Fibroblast of lung (primary cell): ENCODE data around the gene NRP1. TPM values are rescaled to one million over a fixed set of nuclear protein-coding genes. Genes with fewer than 3 reads are reported as not detected.

ENCODE experiments used
- DNase-seq, 2 donors: peaks; one replicate each; pipeline versions ENCODE4 v3.0.0 to v3.0.0-alpha.2; 2010; ENCODE audit warnings: low read depth in 2 of 2
- H2AFZ ChIP-seq: 2 replicates; pipeline ENCODE4 v1.5.1; 2012; ENCODE audit warnings: low read length, control low read depth, inconsistent platforms
- H3K27ac ChIP-seq: 2 replicates; pipeline ENCODE4 v1.5.1; 2011; ENCODE audit warnings: low read length, control low read depth; ENCODE audit not compliant: insufficient read depth
- H3K27me3 ChIP-seq: 2 replicates; pipeline ENCODE4 v1.5.1; 2011; ENCODE audit warnings: mild to moderate bottlenecking, low read length; ENCODE audit not compliant: control insufficient read depth, insufficient read depth
- H3K36me3 ChIP-seq: 2 replicates; pipeline ENCODE4 v1.5.1; 2011; ENCODE audit warnings: low read length; ENCODE audit not compliant: control insufficient read depth, insufficient read depth
- H3K4me1 ChIP-seq: 2 replicates; pipeline ENCODE4 v1.5.1; 2011; ENCODE audit warnings: low read length; ENCODE audit not compliant: control insufficient read depth, insufficient read depth; ENCODE audit errors: extremely low read depth
- H3K4me2 ChIP-seq: 2 replicates; pipeline ENCODE4 v1.5.1; 2011; ENCODE audit warnings: low read length, control low read depth; ENCODE audit not compliant: insufficient read depth; ENCODE audit errors: extremely low read depth
- H3K4me3 ChIP-seq, 4 experiments: fragments of 200-600 bp in 1 of 4; sonication (generic) in 1 of 4; replicated peaks in 1 of 4; 2 replicates each; pipeline ENCODE4 v1.5.1; 2011 to 2016; ENCODE audit warnings: low read length in 4 of 4, low read depth in 3 of 4, mild to moderate bottlenecking in 3 of 4, control low read depth in 2 of 4, inconsistent platforms in 1 of 4, mixed read lengths in 1 of 4; ENCODE audit not compliant: insufficient read depth in 1 of 4; ENCODE audit errors: control extremely low read depth in 1 of 4
- H3K79me2 ChIP-seq: 2 replicates; pipeline ENCODE4 v1.5.1; 2012; ENCODE audit warnings: mild to moderate bottlenecking, low read length, inconsistent platforms; ENCODE audit not compliant: control insufficient read depth, insufficient read depth
- H3K9ac ChIP-seq: 2 replicates; pipeline ENCODE4 v1.5.1; 2011; ENCODE audit warnings: mild to moderate bottlenecking, low read length, control low read depth; ENCODE audit not compliant: insufficient read depth
- H3K9me3 ChIP-seq: 2 replicates; pipeline ENCODE4 v1.5.1; 2012; ENCODE audit warnings: low read depth, low read length; ENCODE audit not compliant: control insufficient read depth, insufficient read depth
- H4K20me1 ChIP-seq: 2 replicates; pipeline ENCODE4 v1.5.1; 2011; ENCODE audit warnings: low read length; ENCODE audit not compliant: control insufficient read depth, insufficient read depth; ENCODE audit errors: extremely low read depth
- CTCF ChIP-seq, 2 donors: IDR thresholded peaks in 1 of 2; conservative IDR thresholded peaks in 1 of 2; 1 replicate in 1 of 2; 2 replicates in 1 of 2; pipeline ENCODE4 v1.5.1; 2011 to 2012; ENCODE audit warnings: low read length in 2 of 2, control low read depth in 1 of 2, inconsistent platforms in 1 of 2, low read depth in 1 of 2, mild to moderate bottlenecking in 1 of 2
- EZH2 ChIP-seq: IDR thresholded peaks from 2 replicates; pipeline ENCODE4 v1.5.1; 2012; ENCODE audit warnings: low read length, control low read depth, mild to moderate bottlenecking; ENCODE audit errors: missing control alignments
- polyA plus RNA-seq, 2 donors: library from polyadenylated mRNA; depleted of rRNA in 1 of 2; stranded (reverse) in 1 of 2; unstranded in 1 of 2; fragments of >200 nt; gene quantifications; 2 replicates each; pipeline ENCODE4 v1.2.1, GENCODE V29; 2011 to 2012; ENCODE audit warnings: missing spikeins in 1 of 2
- total RNA-seq: library from RNA; depleted of rRNA; stranded (reverse); fragments of >200 nt; gene quantifications from 2 replicates; pipeline ENCODE4 v1.2.1, GENCODE V29; 2014

NRP1 gene
- total and polyA plus RNA-seq, 2 donors (not counting 1 experiment from before 2014, with no cell fraction given) = 187 to 373 TPM

GRCh38 chr10:33160151-33160550 lies 174.3 kb downstream of the NRP1 start:
- H3K4me3 ChIP-seq = no peak overlapping the region
- H3K9me3 ChIP-seq = no peaks in the 10 kb centered on the region
- no peak for TF ChIP-seq CTCF (conservative IDR thresholded peaks at IDR 0.05 in 1 of 2, IDR thresholded peaks at IDR 0.05 in 1 of 2; ENCODE audit: low read depth in 1 of 2, low read length in 2 of 2)
- no peak for TF ChIP-seq EZH2
- no peak overlapping the region for H3K4me2 ChIP-seq
- H3K27ac ChIP-seq = no peak overlapping the region
- H2AFZ ChIP-seq = no peak overlapping the region
- H3K27me3 ChIP-seq = no peaks in the 10 kb centered on the region
- peaks cover 9% of the 10 kb centered on the region for H3K4me1 ChIP-seq
- no peaks in the 10 kb centered on the region for H3K36me3 ChIP-seq
- H3K9ac ChIP-seq = no peak overlapping the region
- no peaks in the 10 kb centered on the region for H4K20me1 ChIP-seq
- H3K79me2 ChIP-seq = no peaks in the 10 kb centered on the region
- DNase-seq = peak in 1 of 2 donors; percentile 32

- H3K4me1 ChIP-seq = peaks cover 5% of the 10 kb centered on the region
- no peaks in the 10 kb centered on the region for H3K9me3 ChIP-seq
- TF ChIP-seq CTCF (conservative IDR thresholded peaks at IDR 0.05 in 1 of 2, IDR thresholded peaks at IDR 0.05 in 1 of 2; ENCODE audit: low read depth in 1 of 2, low read length in 2 of 2) (no peak), EZH2 (no peak)
- no peak overlapping the region for H3K9ac ChIP-seq
- no peak overlapping the region for H3K4me3 ChIP-seq
- H4K20me1 ChIP-seq = no peaks in the 10 kb centered on the region
- no peak overlapping the region for H3K4me2 ChIP-seq
- DNase-seq = peak; percentile 68 to 69
- H2AFZ ChIP-seq = no peak overlapping the region
- H3K27me3 ChIP-seq = no peaks in the 10 kb centered on the region
- no peaks in the 10 kb centered on the region for H3K36me3 ChIP-seq
- no peaks in the 10 kb centered on the region for H3K79me2 ChIP-seq
- peak overlapping the region; percentile 0 for H3K27ac ChIP-seq
These were observed 177.4 kb downstream of the NRP1 start for GRCh38 chr10:33157103-33157502.

GRCh38 chr10:33155720-33156638 lies 178.5 kb downstream of the NRP1 start:
- Histone ChIP-seq H3K4me2 (no peak overlapping the region), H3K9ac (no peak overlapping the region), H4K20me1 (no peaks in the 10 kb centered on the region), H3K4me3 (peak overlapping the region in 1 of 4 experiments; percentile 14), H3K27ac (peak overlapping the region; percentile 22), H3K27me3 (no peaks in the 10 kb centered on the region), H3K9me3 (no peaks in the 10 kb centered on the region), H3K36me3 (no peaks in the 10 kb centered on the region), H3K79me2 (no peaks in the 10 kb centered on the region), H3K4me1 (peaks cover 5% of the 10 kb centered on the region), H2AFZ (no peak overlapping the region)
- peak; percentile 74 to 87 for DNase-seq
- TF ChIP-seq CTCF (conservative IDR thresholded peaks at IDR 0.05 in 1 of 2, IDR thresholded peaks at IDR 0.05 in 1 of 2; ENCODE audit: low read depth in 1 of 2, low read length in 2 of 2) (peak; percentile 67 to 73), EZH2 (no peak)
